HEK293 (cell line): ENCODE results near the gene VDR.

Source experiments
- CTCF ChIA-PET: fragments of 350-600 bp; formaldehyde crosslinking; extraction: SDS; loops from one replicate; lab custom pipeline; 2021; ENCODE audit warnings: antibody characterized with exemption; lab: Yijun Ruan, JAX
- POLR2A ChIA-PET: fragments of 300-600 bp; formaldehyde crosslinking; extraction: SDS; loops from one replicate; lab custom pipeline; 2020; ENCODE audit warnings: antibody characterized with exemption, inconsistent platforms; lab: Yijun Ruan, JAX
- H3K27ac ChIP-seq: fragments of 200-500 bp; sonication (Bioruptor generic); 2 replicates; pipeline ENCODE4 v1.5.1; 2014; ENCODE audit warnings: low read depth, low read length, control low read depth, inconsistent platforms; ENCODE audit errors: extremely low read depth
- H3K36me3 ChIP-seq, 2 experiments: fragments of 200-500 bp in 1 of 2; sonication (Bioruptor generic) in 1 of 2; 1 replicate in 1 of 2; 2 replicates in 1 of 2; pipeline ENCODE4 v1.5.1; 2014 to 2017; ENCODE audit warnings: inconsistent platforms in 2 of 2, low read length in 2 of 2; ENCODE audit not compliant: control insufficient read depth in 2 of 2, insufficient read depth in 1 of 2
- H3K4me1 ChIP-seq: fragments of 200-500 bp; sonication (Bioruptor generic); 2 replicates; pipeline ENCODE4 v1.5.1; 2014; ENCODE audit warnings: mild to moderate bottlenecking, low read length, inconsistent platforms; ENCODE audit not compliant: control insufficient read depth, insufficient read depth
- H3K4me3 ChIP-seq: 2 replicates; pipeline ENCODE4 v1.5.1; 2011; ENCODE audit warnings: low read depth, mild to moderate bottlenecking, control low read depth, low read length, moderate library complexity
- H3K9me3 ChIP-seq: fragments of 200-500 bp; sonication (Bioruptor generic); 2 replicates; pipeline ENCODE4 v1.5.1; 2014; ENCODE audit warnings: low read depth, low read length, inconsistent platforms; ENCODE audit not compliant: control insufficient read depth, insufficient read depth
- AEBP2 ChIP-seq: fragments of 450-650 bp; formaldehyde crosslinking; IDR thresholded peaks from 2 replicates; pipeline ENCODE4 v1.5.1; 2016; ENCODE audit warnings: missing biosample characterization, missing genetic modification characterization, borderline replicate concordance
- FEZF1 ChIP-seq: fragments of 450-650 bp; formaldehyde crosslinking; IDR thresholded peaks from 2 replicates; pipeline ENCODE4 v1.5.1; 2016; ENCODE audit warnings: missing biosample characterization, missing genetic modification characterization
- HIC1 ChIP-seq: fragments of 450-650 bp; formaldehyde crosslinking; IDR thresholded peaks from 2 replicates; pipeline ENCODE4 v1.5.1; 2016; ENCODE audit warnings: missing biosample characterization, missing genetic modification characterization
- HOXD13 ChIP-seq: sonication (generic); formaldehyde crosslinking; IDR thresholded peaks from 2 replicates; pipeline ENCODE4 v1.8.0; 2022; ENCODE audit warnings: missing genetic modification reagents, borderline replicate concordance
- REPIN1 ChIP-seq: fragments of 450-650 bp; formaldehyde crosslinking; IDR thresholded peaks from 2 replicates; pipeline ENCODE4 v1.5.1; 2017; ENCODE audit warnings: missing biosample characterization, missing genetic modification characterization, low read depth
- SP2 ChIP-seq: fragments of 450-650 bp; formaldehyde crosslinking; IDR thresholded peaks from 2 replicates; pipeline ENCODE4 v1.5.1; 2016; ENCODE audit warnings: missing biosample characterization, missing genetic modification characterization
- YY1 ChIP-seq: fragments of 450-650 bp; formaldehyde crosslinking; IDR thresholded peaks from 2 replicates; pipeline ENCODE4 v1.5.1; 2018; ENCODE audit warnings: missing biosample characterization, missing genetic modification characterization
- ZBTB17 ChIP-seq: fragments of 450-650 bp; formaldehyde crosslinking; IDR thresholded peaks from 2 replicates; pipeline ENCODE4 v1.5.1; 2016; ENCODE audit warnings: missing biosample characterization, missing genetic modification characterization
- ZBTB21 ChIP-seq: fragments of 450-650 bp; formaldehyde crosslinking; IDR thresholded peaks from 2 replicates; pipeline ENCODE4 v1.5.1; 2017; ENCODE audit warnings: missing biosample characterization, missing genetic modification characterization
- ZFP37 ChIP-seq: fragments of 450-650 bp; formaldehyde crosslinking; IDR thresholded peaks from 2 replicates; pipeline ENCODE4 v1.5.1; 2016; ENCODE audit warnings: missing biosample characterization, missing genetic modification characterization
- ZNF10 ChIP-seq: fragments of 450-650 bp; formaldehyde crosslinking; IDR thresholded peaks from 2 replicates; pipeline ENCODE4 v1.5.1; 2017; ENCODE audit warnings: missing biosample characterization, missing genetic modification characterization
- ZNF132 ChIP-seq: fragments of 450-650 bp; formaldehyde crosslinking; IDR thresholded peaks from 2 replicates; pipeline ENCODE4 v1.5.1; 2017; ENCODE audit warnings: missing biosample characterization, missing genetic modification characterization, borderline replicate concordance
- ZNF133 ChIP-seq: fragments of 450-650 bp; formaldehyde crosslinking; IDR thresholded peaks from 2 replicates; pipeline ENCODE4 v1.5.1; 2016; ENCODE audit warnings: missing biosample characterization, missing genetic modification characterization
- ZNF248 ChIP-seq: fragments of 450-650 bp; formaldehyde crosslinking; IDR thresholded peaks from 2 replicates; pipeline ENCODE4 v1.5.1; 2017; ENCODE audit warnings: missing biosample characterization, missing genetic modification characterization
- ZNF394 ChIP-seq: fragments of 450-650 bp; formaldehyde crosslinking; IDR thresholded peaks from 2 replicates; pipeline ENCODE4 v1.5.1; 2016; ENCODE audit warnings: missing biosample characterization, missing genetic modification characterization, mild to moderate bottlenecking, moderate library complexity, borderline replicate concordance
- ZNF416 ChIP-seq: fragments of 450-650 bp; formaldehyde crosslinking; IDR thresholded peaks from 2 replicates; pipeline ENCODE4 v1.5.1; 2016; ENCODE audit warnings: missing biosample characterization, missing genetic modification characterization
- ZNF423 ChIP-seq: fragments of 450-650 bp; formaldehyde crosslinking; IDR thresholded peaks from 2 replicates; pipeline ENCODE4 v1.5.1; 2016; ENCODE audit warnings: missing biosample characterization, missing genetic modification characterization
- ZNF426 ChIP-seq: fragments of 450-650 bp; formaldehyde crosslinking; IDR thresholded peaks from 2 replicates; pipeline ENCODE4 v1.5.1; 2017; ENCODE audit warnings: missing biosample characterization, missing genetic modification characterization, mild to moderate bottlenecking, inconsistent platforms, moderate library complexity
- ZNF48 ChIP-seq: fragments of 450-650 bp; formaldehyde crosslinking; IDR thresholded peaks from 2 replicates; pipeline ENCODE4 v1.5.1; 2016; ENCODE audit warnings: missing biosample characterization, missing genetic modification characterization
- ZNF488 ChIP-seq: fragments of 450-650 bp; formaldehyde crosslinking; IDR thresholded peaks from 2 replicates; pipeline ENCODE4 v1.5.1; 2016; ENCODE audit warnings: missing biosample characterization, missing genetic modification characterization
- ZNF548 ChIP-seq: fragments of 450-650 bp; formaldehyde crosslinking; IDR thresholded peaks from 2 replicates; pipeline ENCODE4 v1.5.1; 2016; ENCODE audit warnings: missing biosample characterization, missing genetic modification characterization
- ZNF555 ChIP-seq: fragments of 450-650 bp; formaldehyde crosslinking; conservative IDR thresholded peaks from 2 replicates; pipeline ENCODE4 v1.5.1; 2017; ENCODE audit warnings: missing biosample characterization, mild to moderate bottlenecking, missing genetic modification characterization, inconsistent platforms
- ZNF560 ChIP-seq: fragments of 450-650 bp; formaldehyde crosslinking; IDR thresholded peaks from 2 replicates; pipeline ENCODE4 v1.5.1; 2017; ENCODE audit warnings: missing biosample characterization, missing genetic modification characterization, borderline replicate concordance
- ZNF660 ChIP-seq: fragments of 450-650 bp; IDR thresholded peaks from 2 replicates; pipeline ENCODE4 v1.5.1; 2018; ENCODE audit warnings: missing biosample characterization, mild to moderate bottlenecking, missing genetic modification characterization
- ZNF777 ChIP-seq: fragments of 450-650 bp; formaldehyde crosslinking; IDR thresholded peaks from 2 replicates; pipeline ENCODE4 v1.5.1; 2017; ENCODE audit warnings: missing biosample characterization, missing genetic modification characterization, borderline replicate concordance
- ZNF791 ChIP-seq: fragments of 450-650 bp; formaldehyde crosslinking; IDR thresholded peaks from 2 replicates; pipeline ENCODE4 v1.5.1; 2016; ENCODE audit warnings: missing biosample characterization, missing genetic modification characterization

VDR gene

GRCh38 chr12:47822863-47823262 lies 81.9 kb downstream of the VDR start:
- ChIA-PET POLR2A (no interaction called here), CTCF (interaction anchor here (0.6 to 7.3 kb wide), 6 partner anchors 9 to 105 kb away, joined by 3 to 91 read pairs (median 4); no protein-coding TSS in a partner anchor)
- Histone ChIP-seq H3K36me3 (no peaks in the 10 kb centered on the region), H3K9me3 (no peaks in the 10 kb centered on the region), H3K27ac (no peak overlapping the region), H3K4me3 (no peak overlapping the region)
- no peak for TF ChIP-seq HIC1 (tag by site-specific recombination)
- no peak for TF ChIP-seq ZBTB17 (tag by site-specific recombination)
- no peak for TF ChIP-seq REPIN1 (tag by site-specific recombination)
- TF ChIP-seq ZFP37 (tag by site-specific recombination), result no peak
- TF ChIP-seq ZNF423 (tag by site-specific recombination), result no peak
- no peak for TF ChIP-seq YY1
- TF ChIP-seq ZNF791 (tag by site-specific recombination), result no peak
- no peak for TF ChIP-seq ZNF133 (tag by site-specific recombination)
- TF ChIP-seq ZNF660, result no peak
- no peak for TF ChIP-seq ZNF416
- no peak for TF ChIP-seq ZNF248 (tag by site-specific recombination)
- TF ChIP-seq ZNF48 (tag by site-specific recombination), result no peak
- no peak for TF ChIP-seq HOXD13 (CRISPR knock-in tag)
- no peak for TF ChIP-seq FEZF1 (tag by site-specific recombination)
- TF ChIP-seq, all 188 proteins: peak for 0
- no peaks in the 10 kb centered on the region; the same call in 1 of the 2 replicates for H3K4me1 ChIP-seq

- no peaks in the 10 kb centered on the region; the same call in 1 of the 2 replicates for H3K4me1 ChIP-seq
- ChIA-PET CTCF (interaction anchor here (0.6 to 7.3 kb wide), 6 partner anchors 9 to 105 kb away, joined by 3 to 91 read pairs (median 4); no protein-coding TSS in a partner anchor), POLR2A (no interaction called here)
- no peak overlapping the region for H3K27ac ChIP-seq
- H3K9me3 ChIP-seq, result no peaks in the 10 kb centered on the region
- H3K36me3 ChIP-seq, result no peaks in the 10 kb centered on the region
- TF ChIP-seq ZNF394 (tag by site-specific recombination) (no peak), SP2 (tag by site-specific recombination) (no peak), ZNF10 (tag by site-specific recombination) (no peak), AEBP2 (tag by site-specific recombination) (no peak), ZNF488 (tag by site-specific recombination) (no peak), ZNF560 (tag by site-specific recombination) (no peak), ZBTB21 (tag by site-specific recombination) (no peak), ZNF132 (no peak), ZNF426 (tag by site-specific recombination) (no peak), ZNF555 (no peak), ZNF777 (no peak), ZNF548 (tag by site-specific recombination) (no peak)
- no peak overlapping the region for H3K4me3 ChIP-seq
These were observed 82.4 kb downstream of the VDR start for GRCh38 chr12:47822401-47822800.
